GM18505 (cell line): ENCODE results near the gene CCNA2.

Experiments used
- ATAC-seq: cut with Tn5 transposase; IDR thresholded peaks from one replicate; pipeline ENCODE4 v1.9.1; 2021; ENCODE audit not compliant: unreplicated experiment
- POLR2A ChIP-seq: IDR thresholded peaks from 4 replicates; pipeline ENCODE4 v1.6.1; 2011; ENCODE audit warnings: borderline replicate concordance; ENCODE audit not compliant: insufficient read depth, insufficient read length; ENCODE audit errors: extremely low read depth

CCNA2 gene

GRCh38 chr4:121822796-121823504 is 733 bp downstream of the CCNA2 start:
- TF ChIP-seq POLR2A: no peak

GRCh38 chr4:121822047-121822446 is 1.6 kb downstream of the CCNA2 start:
- no peak for ATAC-seq
- no peak for TF ChIP-seq POLR2A

More at GRCh38 chr4:121822796-121823504, 733 bp downstream of the CCNA2 start:
- peak; percentile 41 for ATAC-seq

DNA sequence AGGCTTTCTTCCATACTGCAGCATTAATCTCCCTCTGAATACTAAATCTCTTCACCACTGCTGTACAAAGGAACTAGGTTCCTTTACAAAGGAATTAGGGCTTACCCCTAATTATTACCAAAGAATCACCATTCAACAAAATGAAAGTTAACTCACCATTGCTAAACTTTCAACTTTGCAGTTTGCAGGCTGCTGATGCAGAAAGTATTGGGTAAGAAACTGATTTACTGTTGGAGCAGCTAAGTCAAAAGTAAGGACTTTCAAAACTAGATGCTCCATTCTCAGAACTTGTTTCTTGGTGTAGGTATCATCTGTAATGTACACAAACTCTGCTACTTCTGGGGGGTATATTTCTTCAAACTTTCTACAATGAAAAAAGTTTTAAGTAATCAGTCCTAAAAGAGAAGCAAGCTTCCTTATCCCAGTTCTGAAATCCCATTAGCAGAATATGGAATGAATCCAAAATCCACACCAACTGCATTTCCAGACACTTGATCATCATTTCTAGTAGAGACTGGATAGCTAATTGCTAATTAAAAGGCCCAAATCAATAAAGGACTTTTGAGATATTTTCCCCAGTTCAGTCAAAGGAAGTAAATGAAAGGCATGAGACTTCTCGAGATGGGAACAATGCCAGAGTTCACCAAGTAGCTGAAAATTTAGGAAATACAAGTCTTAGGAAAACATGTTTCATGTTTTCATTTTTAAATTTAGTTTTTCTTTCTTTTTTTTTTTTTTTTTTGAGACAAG is 4.3 kb downstream of the CCNA2 start:
- no peak for TF ChIP-seq POLR2A
- ATAC-seq: no peak

DNA sequence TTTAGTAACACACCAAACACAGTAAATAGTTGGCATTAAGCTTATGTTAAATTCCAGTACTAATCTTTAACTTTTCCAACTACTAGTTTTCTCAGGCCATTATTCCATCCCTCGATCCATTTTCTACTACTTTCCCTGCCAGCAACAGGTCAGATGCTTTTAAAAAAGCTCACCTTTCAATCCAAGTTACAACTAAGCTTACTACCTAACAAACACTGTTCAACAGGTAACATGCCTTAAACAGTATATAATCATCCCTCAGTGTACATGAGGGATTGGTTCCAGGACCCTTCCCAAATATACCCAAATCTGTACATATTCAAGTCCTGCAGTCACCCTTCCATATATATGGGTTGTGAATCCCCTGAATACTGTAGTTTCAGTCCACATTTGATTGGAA is 5.5 kb downstream of the CCNA2 start:
- TF ChIP-seq POLR2A: no peak
- no peak for ATAC-seq

GRCh38 chr4:121817701-121818100 is 6.0 kb downstream of the CCNA2 start:
- ATAC-seq: no peak
- TF ChIP-seq POLR2A: no peak

- no peak for TF ChIP-seq POLR2A
- no peak for ATAC-seq
These were observed 6.7 kb downstream of the CCNA2 start for GRCh38 chr4:121817006-121817405.

GRCh38 chr4:121814756-121815155 is 8.9 kb downstream of the CCNA2 start:
- no peak for TF ChIP-seq POLR2A
- ATAC-seq: no peak

- no peak for TF ChIP-seq POLR2A
- ATAC-seq: no peak
These were observed 12.6 kb downstream of the CCNA2 start for GRCh38 chr4:121811122-121811521.

GRCh38 chr4:121806411-121806810 is 17.3 kb downstream of the CCNA2 start:
- ATAC-seq: no peak
- TF ChIP-seq POLR2A: no peak

DNA sequence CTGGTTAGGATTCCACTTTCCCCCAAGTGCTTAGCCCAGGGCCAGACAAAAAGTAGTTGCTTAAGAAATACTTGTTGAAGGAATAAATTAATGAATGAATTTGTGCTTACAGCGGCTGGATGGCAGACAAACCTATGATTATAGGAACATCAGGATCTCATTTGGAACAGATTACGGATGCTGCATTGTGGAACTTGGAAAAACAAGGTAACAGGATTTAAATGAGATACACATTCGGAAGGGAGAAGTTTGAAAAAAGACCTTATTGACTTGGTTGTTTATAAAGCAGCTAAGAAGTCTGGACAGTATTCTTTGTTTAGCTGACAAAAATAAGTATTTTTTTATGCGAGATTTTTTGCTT is 22.0 kb downstream of the CCNA2 start:
- no peak for ATAC-seq
- TF ChIP-seq POLR2A: no peak

DNA sequence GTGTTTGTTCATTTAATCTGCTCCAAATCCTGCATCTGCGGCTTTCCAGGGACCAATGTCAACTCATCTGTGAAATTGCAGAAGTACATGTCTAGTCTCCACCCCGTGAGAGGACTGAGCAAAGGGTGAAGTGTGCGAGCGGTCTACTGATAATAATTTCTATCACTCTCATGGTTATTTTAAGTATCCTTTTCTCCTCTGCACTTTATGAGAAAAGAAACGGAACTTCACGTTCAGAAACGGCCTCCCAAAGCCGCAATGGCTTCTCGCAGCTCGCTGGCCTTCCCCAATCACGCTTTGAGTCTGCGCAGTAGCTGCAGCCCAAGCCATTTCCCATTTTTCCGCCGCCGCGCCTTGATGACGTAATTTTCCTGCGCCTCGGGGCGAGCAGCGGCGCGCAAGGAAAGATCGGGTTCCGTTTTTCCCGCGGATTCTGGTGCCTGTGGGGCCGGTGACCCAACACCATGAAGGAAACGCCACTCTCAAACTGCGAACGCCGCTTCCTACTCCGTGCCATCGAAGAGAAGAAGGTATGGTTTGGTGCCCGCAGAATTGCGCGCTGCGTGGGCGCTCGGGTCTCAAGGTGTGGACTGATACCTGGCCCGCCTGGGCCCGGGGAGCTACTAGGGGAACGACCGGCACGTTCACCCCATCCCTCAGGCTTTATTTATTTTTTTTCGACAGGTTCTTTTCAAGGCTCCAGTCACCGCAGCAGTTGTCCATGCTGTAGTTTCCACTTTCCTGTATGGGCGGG is 22.5 kb downstream of the CCNA2 start, which contains the start of gene EXOSC9:
Gene EXOSC9 (plus strand): TSS at position 363 of the 754 bp plus-strand sequence. CDS start 102 bp downstream, at position 465.
- TF ChIP-seq POLR2A: peak; percentile 79
- ATAC-seq: peak; percentile 79

DNA sequence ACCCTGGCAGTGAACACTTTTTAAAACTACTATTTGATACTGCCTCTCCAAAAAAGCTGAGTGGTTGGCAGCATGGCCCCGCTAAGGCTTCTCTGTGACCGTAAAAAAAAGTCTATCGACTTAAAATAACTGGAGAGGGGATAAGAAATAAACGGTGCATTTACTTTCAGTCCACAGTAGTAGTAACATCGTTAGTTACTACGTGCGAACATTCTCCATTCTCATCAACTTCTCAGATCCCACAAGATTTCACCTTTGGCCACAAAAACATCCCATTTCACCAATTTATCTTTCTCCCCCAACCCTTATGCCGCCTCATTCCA is 23.1 kb downstream of the CCNA2 start:
- no peak for TF ChIP-seq POLR2A
- peak; percentile 25 for ATAC-seq

- TF ChIP-seq POLR2A: no peak
- no peak for ATAC-seq
These were observed 23.7 kb downstream of the CCNA2 start for GRCh38 chr4:121799867-121800501.
